GM12878 (cell line): ENCODE measurements around the gene ROCK1. TPM values are rescaled to one million over a fixed set of nuclear protein-coding genes. Genes with fewer than 3 reads are reported as not detected.

Experiments used
- ATAC-seq: fragments of 200-7000 bp; cut with Tn5 transposase; 3 replicates; pipeline ENCODE4 v1.9.1; 2020; ENCODE audit warnings: mild to moderate bottlenecking, moderate library complexity
- BruUV-seq: library from RNA; stranded (reverse); fragments of 400-500 nt; replicated peaks from 2 replicates; lab custom pipeline; 2021; lab: Mats Ljungman, UMichigan
- CTCF ChIA-PET: fragments of 300-600 bp; sonication (Branson Sonifier 250); formaldehyde crosslinking; extraction: SDS; loops from one replicate; lab custom pipeline; 2021; ENCODE audit warnings: inconsistent platforms; lab: Yijun Ruan, JAX
- POLR2A ChIA-PET: fragments of 350-600 bp; formaldehyde crosslinking; extraction: SDS; loops from one replicate; lab custom pipeline; 2021; ENCODE audit warnings: inconsistent platforms; lab: Charles Lee
- RAD21 ChIA-PET: fragments of 300-600 bp; sonication (Branson Sonifier 250); formaldehyde crosslinking; loops from one replicate; lab custom pipeline; 2023; ENCODE audit warnings: antibody characterized with exemption; ENCODE audit not compliant: unreplicated experiment; lab: Charles Lee
- SMC1A ChIA-PET: fragments of 300-600 bp; sonication (Branson Sonifier 250); formaldehyde crosslinking; loops from one replicate; lab custom pipeline; 2023; ENCODE audit not compliant: unreplicated experiment, uncharacterized antibody; lab: Charles Lee
- DNase-seq: peaks from one replicate; pipeline ENCODE4 v3.0.0-alpha.2; 2011; ENCODE audit warnings: low read depth, low spot score
- FAIRE-seq: peaks from 3 replicates; lab custom pipeline; 2011; peaks lifted over from hg19 to GRCh38; lab: Jason Lieb, UNC
- H2AFZ ChIP-seq: 2 replicates; pipeline ENCODE4 v1.6.0; 2011; ENCODE audit warnings: low read depth, low read length, control low read depth; ENCODE audit not compliant: control insufficient read depth
- H3K27ac ChIP-seq: 2 replicates; pipeline ENCODE4 v1.5.1; 2011; ENCODE audit warnings: control low read depth; ENCODE audit not compliant: control insufficient read depth, insufficient read depth
- H3K27me3 ChIP-seq, 2 experiments: replicated peaks in 1 of 2; 2 replicates each; pipeline versions ENCODE4 v1.6.0 to v1.6.1; 2011; ENCODE audit warnings: low read length in 1 of 2; ENCODE audit not compliant: control insufficient read depth in 2 of 2, insufficient read depth in 2 of 2
- H3K36me3 ChIP-seq, 2 experiments: 2 replicates each; pipeline ENCODE4 v1.5.1; 2011; ENCODE audit warnings: low read length in 1 of 2; ENCODE audit not compliant: control insufficient read depth in 2 of 2, insufficient read depth in 2 of 2
- H3K4me1 ChIP-seq: 2 replicates; pipeline ENCODE4 v1.6.1; 2011; ENCODE audit warnings: mild to moderate bottlenecking, low read length, moderate library complexity, mixed read lengths; ENCODE audit not compliant: control insufficient read depth, insufficient read depth
- H3K4me2 ChIP-seq: 2 replicates; pipeline ENCODE4 v1.6.0; 2011; ENCODE audit warnings: control low read depth; ENCODE audit not compliant: control insufficient read depth, insufficient read depth
- H3K4me3 ChIP-seq: fragments of 200-600 bp; sonication (generic); 2 replicates; pipeline ENCODE4 v1.5.1; 2016
- H3K79me2 ChIP-seq: 2 replicates; pipeline ENCODE4 v1.6.0; 2011; ENCODE audit warnings: low read length; ENCODE audit not compliant: control insufficient read depth, insufficient read depth
- H3K9ac ChIP-seq: 2 replicates; pipeline ENCODE4 v1.8.0; 2011; ENCODE audit warnings: low read length, control low read depth, mixed read lengths; ENCODE audit not compliant: control insufficient read depth, insufficient read depth
- H3K9me3 ChIP-seq: replicated peaks from 3 replicates; pipeline ENCODE4 v1.5.1; 2011; ENCODE audit warnings: mild to moderate bottlenecking, low read length; ENCODE audit not compliant: control insufficient read depth, insufficient read depth
- H4K20me1 ChIP-seq: 2 replicates; pipeline ENCODE4 v1.6.0; 2011; ENCODE audit not compliant: control insufficient read depth, insufficient read depth
- ATF2 ChIP-seq: IDR thresholded peaks from 2 replicates; pipeline ENCODE4 v1.6.1; 2012; ENCODE audit warnings: low read length, inconsistent platforms
- CEBPB ChIP-seq, 2 experiments: fragments of 150-350 bp in 1 of 2; IDR thresholded peaks; 2 replicates each; pipeline ENCODE4 v1.6.1; 2012 to 2014; ENCODE audit warnings: low read depth in 2 of 2, low read length in 2 of 2, borderline replicate concordance in 1 of 2, inconsistent platforms in 1 of 2
- EGR1 ChIP-seq, 2 experiments: IDR thresholded peaks; 1 replicate in 1 of 2; 2 replicates in 1 of 2; pipeline ENCODE4 v1.6.1; 2011 to 2012; ENCODE audit warnings: low read depth in 2 of 2, low read length in 2 of 2, borderline replicate concordance in 1 of 2, mild to moderate bottlenecking in 1 of 2, moderate library complexity in 1 of 2
- GABPA ChIP-seq: IDR thresholded peaks from 2 replicates; pipeline ENCODE4 v1.6.1; 2014; ENCODE audit warnings: antibody characterized with exemption, low read depth, mild to moderate bottlenecking, inconsistent platforms
- GATAD2B ChIP-seq: fragments of 450-650 bp; conservative IDR thresholded peaks from 2 replicates; pipeline ENCODE4 v1.6.1; 2017; ENCODE audit warnings: low read depth, mild to moderate bottlenecking, moderate library complexity
- JUND ChIP-seq: IDR thresholded peaks from 2 replicates; pipeline ENCODE4 v1.6.1; 2012; ENCODE audit warnings: low read depth, mild to moderate bottlenecking, low read length, improper control_type of control experiment, moderate library complexity
- PML ChIP-seq: IDR thresholded peaks from 2 replicates; pipeline ENCODE4 v1.6.1; 2012; ENCODE audit warnings: low read length, inconsistent platforms
- RAD51 ChIP-seq: fragments of 450-650 bp; IDR thresholded peaks from 2 replicates; pipeline ENCODE4 v1.6.1; 2016; ENCODE audit warnings: moderate library complexity, mild to moderate bottlenecking, inconsistent platforms
- RCOR1 ChIP-seq: conservative IDR thresholded peaks from 2 replicates; pipeline ENCODE4 v1.6.1; 2012; ENCODE audit warnings: low read depth, low read length, improper control_type of control experiment
- SIX5 ChIP-seq: IDR thresholded peaks from 2 replicates; pipeline ENCODE4 v1.6.1; 2011; ENCODE audit warnings: mild to moderate bottlenecking, low read depth, low read length, moderate library complexity; ENCODE audit not compliant: severe bottlenecking
- SMAD5 ChIP-seq: IDR thresholded peaks from 2 replicates; pipeline ENCODE4 v1.6.1; 2016; ENCODE audit warnings: antibody characterized with exemption, low read depth
- SPI1 ChIP-seq: IDR thresholded peaks from 2 replicates; pipeline ENCODE4 v1.6.1; 2011; ENCODE audit warnings: low read depth, mild to moderate bottlenecking, low read length, moderate library complexity, borderline replicate concordance; ENCODE audit not compliant: insufficient read depth
- SUPT20H ChIP-seq: IDR thresholded peaks from 2 replicates; pipeline ENCODE4 v1.6.1; 2011; ENCODE audit warnings: low read depth, mild to moderate bottlenecking, low read length, moderate library complexity, borderline replicate concordance; ENCODE audit not compliant: control insufficient read depth
- ZBTB11 ChIP-seq: fragments of 450-650 bp; formaldehyde crosslinking; IDR thresholded peaks from 2 replicates; pipeline ENCODE4 v1.5.0; 2022; ENCODE audit warnings: mild to moderate bottlenecking, missing genetic modification characterization
- ZNF217 ChIP-seq: fragments of 450-650 bp; IDR thresholded peaks from 2 replicates; pipeline ENCODE4 v1.6.1; 2017; ENCODE audit warnings: antibody characterized with exemption, mild to moderate bottlenecking
- ZSCAN29 ChIP-seq: fragments of 450-650 bp; IDR thresholded peaks from 2 replicates; pipeline ENCODE4 v1.6.1; 2017; ENCODE audit warnings: mild to moderate bottlenecking, moderate library complexity
- in situ Hi-C: fragments of 300-500 bp; cut with MboI; formaldehyde crosslinking; loops from 9 replicates; pipeline ENCODE4 v1.14.3; 2018; ENCODE audit warnings: mixed read lengths
- intact Hi-C: fragments of 100-400 bp; cut with micrococcal nuclease; formaldehyde crosslinking; loops from one replicate; pipeline ENCODE4 v1.14.2; 2022; ENCODE audit not compliant: unreplicated experiment
- polyA plus RNA-seq, 11 experiments: library from polyadenylated mRNA; depleted of rRNA in 4 of 11; unstranded in 6 of 11; stranded (reverse) in 5 of 11; fragments of >200 nt; fragmentation: Nextera tagmentation in 4 of 11; fragmentation: Illumina TruSeq in 1 of 11; extraction: Ambion mirVana in 4 of 11; extraction: Trizol in 1 of 11; gene quantifications; 1 replicate in 1 of 11; 2 replicates in 10 of 11; pipeline versions ENCODE4 v1.2.1 to v1.2.3, GENCODE V29; 2011 to 2016; ENCODE audit warnings: inconsistent platforms in 2 of 11, missing spikeins in 2 of 11, low read depth in 1 of 11
- total RNA-seq, 4 experiments: library from RNA; depleted of rRNA in 3 of 4; stranded (reverse); fragments of >200 nt in 3 of 4; fragmentation: Illumina TruSeq in 1 of 4; extraction: Trizol in 1 of 4; gene quantifications; 2 replicates each; pipeline versions ENCODE4 v1.2.1 to v1.2.3, GENCODE V29; 2013 to 2021
- TF ChIP-seq, protein P1 (sequence below): fragments of 450-650 bp; IDR thresholded peaks from 2 replicates; pipeline ENCODE4 v1.6.1; 2014; ENCODE audit warnings: mild to moderate bottlenecking

ROCK1 gene
- total and polyA plus RNA-seq, 10 of the 15 experiments (the other 5 are each of a cell fraction or from before 2014, with no cell fraction given): 14.8 to 46.6 (median 29.5) TPM

DNA sequence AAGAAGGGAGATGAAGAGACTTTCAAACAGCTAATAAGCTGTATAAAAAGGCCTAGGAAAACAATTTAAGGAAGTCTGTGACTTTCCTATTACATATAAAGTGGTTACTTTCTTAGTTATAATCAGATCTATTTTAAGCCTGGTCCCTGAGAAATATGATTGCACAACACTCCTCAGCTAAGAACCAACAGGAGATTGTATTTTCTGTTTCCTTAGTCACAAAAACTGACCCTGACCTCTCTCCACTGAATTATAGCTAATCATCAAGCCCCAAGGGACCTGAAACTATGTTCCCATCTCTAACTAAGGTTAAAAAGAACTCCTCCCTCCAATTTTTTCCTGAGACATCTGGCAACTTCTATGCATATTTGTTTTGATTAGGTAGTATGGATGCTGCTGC is 106.9 kb downstream of the ROCK1 start:
- Histone ChIP-seq H3K4me1 (no peaks in the 10 kb centered on the region), H3K27ac (no peak overlapping the region), H2AFZ (no peak overlapping the region), H4K20me1 (no peaks in the 10 kb centered on the region), H3K9ac (no peak overlapping the region), H3K4me3 (no peak overlapping the region), H3K79me2 (no peaks in the 10 kb centered on the region), H3K27me3 (no peaks in the 10 kb centered on the region), H3K9me3 (no peaks in the 10 kb centered on the region), H3K4me2 (no peak overlapping the region), H3K36me3 (peaks cover 0 to 16% of the 10 kb centered on the region in 2 experiments; a peak in 3 of 4 replicates)
- no peak for FAIRE-seq
- SMC1A ChIA-PET: interaction anchor here (1.2 to 1.3 kb wide), 3 partner anchors 11 to 175 kb away, joined by 3 to 4 read pairs (median 3); no protein-coding TSS in a partner anchor
- CTCF ChIA-PET: interaction anchor here (0.6 to 2.2 kb wide), 5 partner anchors 11 to 177 kb away, joined by 3 to 11 read pairs (median 4); no protein-coding TSS in a partner anchor
- in situ Hi-C loops: no loop called here
- TSS peak; percentile 24 for BruUV-seq
- no peak for DNase-seq
- RAD21 ChIA-PET: interaction anchor here (0.9 kb wide), 1 partner anchor 175 kb away, joined by 3 read pairs; no protein-coding TSS in a partner anchor
- POLR2A ChIA-PET: no interaction called here
- no peak for ATAC-seq
- intact Hi-C loops: loop anchor here (5.0 to 10.0 kb wide), 3 partner anchors 43 to 170 kb away; partner anchors contain the start of gene ROCK1
- TF ChIP-seq PML (no peak), SUPT20H (no peak), RCOR1 (no peak), EGR1 (IDR thresholded peaks at IDR 0.05; ENCODE audit: borderline replicate concordance in 1 of 2, low read depth in 2 of 2, low read length in 2 of 2) (no peak), ZSCAN29 (no peak), CEBPB (IDR thresholded peaks at IDR 0.05; ENCODE audit: borderline replicate concordance in 1 of 2, low read depth in 2 of 2, low read length in 2 of 2) (no peak), SIX5 (no peak), ATF2 (no peak), ZNF217 (no peak), SMAD5 (no peak), RAD51 (no peak), ZBTB11 (CRISPR knock-in tag) (no peak), JUND (no peak), GABPA (no peak), GATAD2B (no peak), SPI1 (no peak)
- TF ChIP-seq, protein P1, sequence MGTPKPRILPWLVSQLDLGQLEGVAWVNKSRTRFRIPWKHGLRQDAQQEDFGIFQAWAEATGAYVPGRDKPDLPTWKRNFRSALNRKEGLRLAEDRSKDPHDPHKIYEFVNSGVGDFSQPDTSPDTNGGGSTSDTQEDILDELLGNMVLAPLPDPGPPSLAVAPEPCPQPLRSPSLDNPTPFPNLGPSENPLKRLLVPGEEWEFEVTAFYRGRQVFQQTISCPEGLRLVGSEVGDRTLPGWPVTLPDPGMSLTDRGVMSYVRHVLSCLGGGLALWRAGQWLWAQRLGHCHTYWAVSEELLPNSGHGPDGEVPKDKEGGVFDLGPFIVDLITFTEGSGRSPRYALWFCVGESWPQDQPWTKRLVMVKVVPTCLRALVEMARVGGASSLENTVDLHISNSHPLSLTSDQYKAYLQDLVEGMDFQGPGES: no peak
